IMR-90 (cell line): ENCODE results near the gene COX19. TPM values are rescaled to one million over a fixed set of nuclear protein-coding genes. Genes with fewer than 3 reads are reported as not detected.

ENCODE experiments used
- ATAC-seq: fragments of 200-7000 bp; cut with Tn5 transposase; 2 replicates; pipeline ENCODE4 v1.9.1; 2020; ENCODE audit warnings: low read depth, mild to moderate bottlenecking, moderate library complexity
- BruUV-seq: library from RNA; stranded (reverse); fragments of 400-500 nt; replicated peaks from 2 replicates; lab custom pipeline; 2021; lab: Mats Ljungman, UMichigan
- CTCF ChIA-PET: fragments of 300-600 bp; formaldehyde crosslinking; extraction: SDS; loops from one replicate; lab custom pipeline; 2021; ENCODE audit warnings: antibody characterized with exemption; lab: Yijun Ruan, JAX
- POLR2A ChIA-PET: fragments of 300-600 bp; sonication (Branson Sonifier 250); formaldehyde crosslinking; loops from one replicate; lab custom pipeline; 2022; ENCODE audit warnings: antibody characterized with exemption; ENCODE audit not compliant: unreplicated experiment; lab: Charles Lee
- DNase-seq: peaks from one replicate; pipeline ENCODE4 v3.0.0; 2013
- H2AFZ ChIP-seq: replicated peaks from 2 replicates; pipeline ENCODE3; 2013; ENCODE audit warnings: low read length, mild to moderate bottlenecking; ENCODE audit not compliant: poor library complexity
- H2AK5ac ChIP-seq: 2 replicates; pipeline ENCODE4 v1.6.1; 2013; ENCODE audit warnings: low read depth, low read length, inconsistent platforms
- H2AK9ac ChIP-seq: replicated peaks from 2 replicates; pipeline ENCODE3; 2013; ENCODE audit warnings: mild to moderate bottlenecking, low read depth, low read length, moderate library complexity; ENCODE audit not compliant: poor library complexity
- H2BK120ac ChIP-seq: 2 replicates; pipeline ENCODE4 v1.6.1; 2013; ENCODE audit warnings: low read depth, low read length, inconsistent platforms
- H2BK15ac ChIP-seq: 3 replicates; pipeline ENCODE4 v1.6.1; 2013; ENCODE audit warnings: low read depth, low read length, inconsistent platforms
- H2BK20ac ChIP-seq: 2 replicates; pipeline ENCODE4 v1.6.1; 2013; ENCODE audit warnings: low read depth, mild to moderate bottlenecking, inconsistent platforms, low read length, moderate library complexity
- H2BK5ac ChIP-seq: 2 replicates; pipeline ENCODE4 v1.6.1; 2013; ENCODE audit warnings: mild to moderate bottlenecking, low read depth, low read length, inconsistent platforms; ENCODE audit not compliant: poor library complexity, severe bottlenecking
- H3K14ac ChIP-seq: replicated peaks from 2 replicates; pipeline ENCODE4 v1.6.1; 2013; ENCODE audit warnings: low read depth, low read length, inconsistent platforms
- H3K18ac ChIP-seq: 2 replicates; pipeline ENCODE4 v1.6.1; 2013; ENCODE audit warnings: low read depth, low read length, control low read depth
- H3K23ac ChIP-seq: 2 replicates; pipeline ENCODE4 v1.6.1; 2013; ENCODE audit warnings: low read depth, low read length, inconsistent platforms
- H3K27ac ChIP-seq: 2 replicates; pipeline ENCODE4 v1.5.1; 2013; ENCODE audit warnings: mild to moderate bottlenecking, control low read depth, low read length; ENCODE audit not compliant: insufficient read depth
- H3K27me3 ChIP-seq: 2 replicates; pipeline ENCODE4 v1.6.1; 2013; ENCODE audit warnings: low read length; ENCODE audit not compliant: control insufficient read depth, insufficient read depth
- H3K36me3 ChIP-seq: 2 replicates; pipeline ENCODE4 v1.6.1; 2013; ENCODE audit warnings: low read length, mixed read lengths; ENCODE audit not compliant: control insufficient read depth, insufficient read depth
- H3K4ac ChIP-seq: 2 replicates; pipeline ENCODE4 v1.6.1; 2013; ENCODE audit warnings: low read depth, low read length, inconsistent platforms
- H3K4me1 ChIP-seq: 2 replicates; pipeline ENCODE4 v1.6.1; 2013; ENCODE audit warnings: low read length, mixed read lengths; ENCODE audit not compliant: control insufficient read depth, insufficient read depth
- H3K4me2 ChIP-seq: 2 replicates; pipeline ENCODE4 v1.6.1; 2013; ENCODE audit warnings: low read depth, mild to moderate bottlenecking, control low read depth, low read length, moderate library complexity
- H3K4me3 ChIP-seq: 2 replicates; pipeline ENCODE4 v1.5.1; 2013; ENCODE audit warnings: low read depth, mild to moderate bottlenecking, control low read depth, low read length, moderate library complexity; ENCODE audit not compliant: insufficient read depth
- H3K56ac ChIP-seq: 2 replicates; pipeline ENCODE4 v1.6.1; 2013; ENCODE audit warnings: low read length, inconsistent platforms; ENCODE audit not compliant: insufficient read depth; ENCODE audit errors: extremely low read depth
- H3K79me1 ChIP-seq, 2 experiments: 2 replicates each; pipeline ENCODE4 v1.6.1; 2013; ENCODE audit warnings: low read length in 2 of 2, inconsistent platforms in 1 of 2, low read depth in 1 of 2
- H3K9ac ChIP-seq: 2 replicates; pipeline ENCODE4 v1.6.1; 2013; ENCODE audit warnings: low read depth, low read length, control low read depth
- H3K9me1 ChIP-seq: 2 replicates; pipeline ENCODE4 v1.6.1; 2013; ENCODE audit warnings: low read length, inconsistent platforms; ENCODE audit not compliant: insufficient read depth
- H3K9me3 ChIP-seq: 2 replicates; pipeline ENCODE4 v1.6.1; 2013; ENCODE audit warnings: low read length; ENCODE audit not compliant: control insufficient read depth, insufficient read depth
- H4K20me1 ChIP-seq: 2 replicates; pipeline ENCODE4 v1.6.1; 2013; ENCODE audit warnings: low read length, inconsistent platforms; ENCODE audit not compliant: insufficient read depth
- H4K5ac ChIP-seq: 2 replicates; pipeline ENCODE4 v1.6.1; 2013; ENCODE audit warnings: mild to moderate bottlenecking, low read depth, low read length, control low read depth
- H4K8ac ChIP-seq, 2 experiments: 2 replicates each; pipeline ENCODE4 v1.6.1; 2013; ENCODE audit warnings: low read depth in 2 of 2, low read length in 2 of 2, control low read depth in 1 of 2, inconsistent platforms in 1 of 2
- H4K91ac ChIP-seq: 2 replicates; pipeline ENCODE4 v1.6.1; 2013; ENCODE audit warnings: low read depth, low read length, inconsistent platforms; ENCODE audit not compliant: insufficient read depth
- BHLHE40 ChIP-seq: fragments of 150-350 bp; IDR thresholded peaks from 2 replicates; pipeline ENCODE4 v1.6.1; 2016; ENCODE audit warnings: mild to moderate bottlenecking, low read depth, low read length
- CTCF ChIP-seq: conservative IDR thresholded peaks from 2 replicates; pipeline ENCODE4 v1.5.1; 2012; ENCODE audit warnings: mild to moderate bottlenecking, low read depth, low read length, improper control_type of control experiment
- ELK1 ChIP-seq: fragments of 150-350 bp; IDR thresholded peaks from 2 replicates; pipeline ENCODE4 v1.6.1; 2016; ENCODE audit warnings: low read depth, mild to moderate bottlenecking, low read length, moderate library complexity, borderline replicate concordance
- FOS ChIP-seq: fragments of 150-350 bp; IDR thresholded peaks from 2 replicates; pipeline ENCODE4 v1.6.1; 2016; ENCODE audit warnings: low read depth, low read length
- MAFK ChIP-seq: IDR thresholded peaks from 2 replicates; pipeline ENCODE4 v1.6.1; 2012; ENCODE audit warnings: low read depth, low read length, improper control_type of control experiment
- MAZ ChIP-seq: IDR thresholded peaks from 2 replicates; pipeline ENCODE4 v1.6.1; 2012; ENCODE audit warnings: low read depth, mild to moderate bottlenecking, low read length, improper control_type of control experiment, moderate library complexity, borderline replicate concordance
- MXI1 ChIP-seq: IDR thresholded peaks from 2 replicates; pipeline ENCODE4 v1.6.1; 2012; ENCODE audit warnings: low read depth, mild to moderate bottlenecking, low read length, moderate library complexity, borderline replicate concordance
- NFE2L2 ChIP-seq: fragments of 150-350 bp; IDR thresholded peaks from 2 replicates; pipeline ENCODE4 v1.6.1; 2016; ENCODE audit warnings: low read depth, mild to moderate bottlenecking, low read length
- POLR2A ChIP-seq: IDR thresholded peaks from 2 replicates; pipeline ENCODE4 v1.6.1; 2012; ENCODE audit warnings: mild to moderate bottlenecking, low read depth, low read length
- RAD21 ChIP-seq: IDR thresholded peaks from 2 replicates; pipeline ENCODE4 v1.6.1; 2012; ENCODE audit warnings: low read length, improper control_type of control experiment
- RCOR1 ChIP-seq: IDR thresholded peaks from 2 replicates; pipeline ENCODE4 v1.6.1; 2012; ENCODE audit warnings: mild to moderate bottlenecking, low read length, improper control_type of control experiment; ENCODE audit not compliant: insufficient replicate concordance
- RFX5 ChIP-seq: IDR thresholded peaks from 2 replicates; pipeline ENCODE4 v1.8.0; 2012; ENCODE audit warnings: low read depth, mild to moderate bottlenecking, low read length, moderate library complexity
- USF2 ChIP-seq: fragments of 150-350 bp; IDR thresholded peaks from 2 replicates; pipeline ENCODE4 v1.6.1; 2017; ENCODE audit warnings: mild to moderate bottlenecking, antibody characterized with exemption, low read length, low read depth
- WGBS, 2 experiments: methylation state at CpG; one replicate each; pipeline versions ENCODE4 v1.1.5 to v1.1.7; 2013; ENCODE audit warnings: missing lambda C conversion rate in 2 of 2; ENCODE audit not compliant: insufficient read length in 1 of 2; ENCODE audit errors: extremely low coverage in 2 of 2; 5-methylcytosine and 5-hydroxymethylcytosine counted together
- dilution Hi-C: fragments of 300-500 bp; cut with HindIII; formaldehyde crosslinking; loops from one replicate; pipeline ENCODE4 v1.14.3; 2018; ENCODE audit warnings: low sequenced_read_pairs; ENCODE audit not compliant: unreplicated experiment
- in situ Hi-C: fragments of 300-500 bp; cut with MboI; formaldehyde crosslinking; loops from 3 replicates; pipeline ENCODE4 v1.14.3; 2019; ENCODE audit warnings: low sequenced_read_pairs, inconsistent platforms, mixed read lengths
- intact Hi-C: fragments of 100-400 bp; cut with micrococcal nuclease; formaldehyde crosslinking; loops from 2 replicates; pipeline ENCODE4 v1.10.0; 2022
- polyA plus RNA-seq, 3 experiments: library from polyadenylated mRNA; depleted of rRNA; stranded (reverse); fragments of >200 nt; gene quantifications; 2 replicates each; pipeline ENCODE4 v1.2.3, GENCODE V29; 2012; ENCODE audit warnings: low replicate concordance in 1 of 3
- total RNA-seq: library from RNA; depleted of rRNA; stranded (reverse); fragments of >200 nt; gene quantifications from 2 replicates; pipeline ENCODE4 v1.2.3, GENCODE V29; 2012

COX19 gene
- total and polyA plus RNA-seq, 2 of the 4 experiments (the other 2 are of a cell fraction) = 3.9 to 7.3 TPM

GRCh38 chr7:987909-988308, 12.6 kb upstream of the COX19 start:
- Histone ChIP-seq H3K9ac (no peak overlapping the region), H3K9me3 (no peaks in the 10 kb centered on the region), H2AK9ac (no peak overlapping the region), H2AFZ (no peak overlapping the region), H4K8ac (no peak overlapping the region), H3K14ac (no peak overlapping the region), H2BK120ac (no peak overlapping the region), H3K4ac (no peak overlapping the region), H4K91ac (no peak overlapping the region), H3K36me3 (no peaks in the 10 kb centered on the region), H3K18ac (no peak overlapping the region), H3K27me3 (no peaks in the 10 kb centered on the region; the same call in 1 of the 2 replicates), H2BK15ac (no peak overlapping the region), H3K27ac (no peak overlapping the region), H3K4me3 (no peak overlapping the region), H3K4me2 (no peak overlapping the region), H3K9me1 (no peaks in the 10 kb centered on the region), H4K20me1 (peaks cover 1% of the 10 kb centered on the region; the same call in 1 of the 2 replicates), H3K4me1 (no peaks in the 10 kb centered on the region; the same call in 1 of the 2 replicates), H2BK20ac (no peak overlapping the region), H3K79me1 (no peaks in the 10 kb centered on the region), H3K56ac (no peak overlapping the region), H3K23ac (no peak overlapping the region), H4K5ac (no peak overlapping the region), H2AK5ac (no peak overlapping the region), H2BK5ac (no peak overlapping the region)
- no peak for TF ChIP-seq RCOR1
- no peak for TF ChIP-seq CTCF
- no peak for TF ChIP-seq RFX5
- TF ChIP-seq RAD21 = no peak
- TF ChIP-seq POLR2A = no peak
- TF ChIP-seq MAZ = no peak
- TF ChIP-seq USF2 = no peak
- no peak for TF ChIP-seq NFE2L2
- TF ChIP-seq ELK1 = no peak
- no peak for TF ChIP-seq MXI1
- no peak for TF ChIP-seq FOS
- no peak for TF ChIP-seq BHLHE40
- TF ChIP-seq MAFK = no peak
- in situ Hi-C loops (no loop called here), dilution Hi-C loops (no loop called here), intact Hi-C loops (no loop called here)
- ChIA-PET POLR2A (no interaction called here), CTCF (no interaction called here)
- DNase-seq = no peak
- WGBS, 2 experiments = 56% methylated on average over 3 of the region's 6 CpGs; no CpG with 5 or more reads in 1 of the 2 experiments
- no TSS peak for BruUV-seq
- ATAC-seq = no peak
